GM06990 (cell line): ENCODE measurements around the gene NTM.

Experiments
- DNase-seq: peaks from one replicate; pipeline ENCODE4 v3.0.0-alpha.2; 2011; ENCODE audit not compliant: insufficient read length; ENCODE audit errors: extremely low read depth
- H3K27me3 ChIP-seq: replicated peaks from 2 replicates; pipeline ENCODE4 v1.6.0; 2011; ENCODE audit warnings: low read length; ENCODE audit not compliant: control insufficient read depth, insufficient read depth
- H3K36me3 ChIP-seq: 2 replicates; pipeline ENCODE4 v1.5.1; 2011; ENCODE audit warnings: low read length; ENCODE audit not compliant: control insufficient read depth, insufficient read depth
- H3K4me3 ChIP-seq: replicated peaks from 2 replicates; pipeline ENCODE4 v1.5.1; 2011; ENCODE audit warnings: low read depth, mild to moderate bottlenecking, control low read depth, low read length
- CTCF ChIP-seq: IDR thresholded peaks from 2 replicates; pipeline ENCODE4 v1.5.1; 2011; ENCODE audit warnings: low read length, control low read depth, mild to moderate bottlenecking, inconsistent platforms; ENCODE audit not compliant: insufficient read depth, poor library complexity, severe bottlenecking

Gene NTM

DNA sequence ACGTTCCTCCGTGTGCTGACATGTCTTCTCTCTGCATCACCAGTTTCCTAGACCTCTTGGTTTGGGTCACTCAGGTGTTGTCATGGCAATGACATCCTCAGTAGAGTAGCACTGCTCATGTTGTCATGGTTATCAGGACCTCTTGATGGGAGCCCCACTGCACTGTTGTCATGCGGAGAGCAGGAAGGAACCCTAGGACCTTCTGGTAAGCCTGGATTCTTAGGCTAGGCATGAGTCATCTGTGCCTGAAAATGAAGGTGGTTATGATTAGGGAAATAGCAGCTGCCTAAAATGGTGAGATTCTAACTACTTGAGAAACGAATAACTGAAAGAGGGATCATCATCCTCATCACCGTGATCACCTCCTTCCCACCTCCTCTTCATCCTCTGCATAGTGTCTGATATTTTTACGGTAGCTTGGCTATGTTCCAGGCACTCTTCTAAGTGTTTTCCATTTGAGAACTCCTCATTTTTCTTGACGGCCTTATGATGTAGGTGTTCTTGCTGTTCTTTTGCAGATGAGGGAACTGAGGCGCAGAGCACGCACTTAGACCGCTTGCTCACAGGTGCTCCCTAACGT lies 858.4 kb downstream of the NTM start:
- Histone ChIP-seq H3K36me3 (no peaks in the 10 kb centered on the region), H3K4me3 (no peak overlapping the region), H3K27me3 (no peaks in the 10 kb centered on the region; the same call in none of the 2 replicates)
- TF ChIP-seq CTCF = no peak
- no peak for DNase-seq

- DNase-seq = no peak
These were observed 861.4 kb downstream of the NTM start for GRCh38 chr11:132231656-132232347.

GRCh38 chr11:132234878-132235277 lies 864.5 kb downstream of the NTM start:
- Histone ChIP-seq H3K27me3 (no peaks in the 10 kb centered on the region; the same call in none of the 2 replicates), H3K4me3 (no peak overlapping the region), H3K36me3 (no peaks in the 10 kb centered on the region)
- DNase-seq = no peak
- no peak for TF ChIP-seq CTCF

More at GRCh38 chr11:132231656-132232347, 861.4 kb downstream of the NTM start:
- no peak for TF ChIP-seq CTCF
- Histone ChIP-seq H3K36me3 (no peaks in the 10 kb centered on the region), H3K27me3 (no peaks in the 10 kb centered on the region; the same call in 1 of the 2 replicates), H3K4me3 (no peak overlapping the region)

DNA sequence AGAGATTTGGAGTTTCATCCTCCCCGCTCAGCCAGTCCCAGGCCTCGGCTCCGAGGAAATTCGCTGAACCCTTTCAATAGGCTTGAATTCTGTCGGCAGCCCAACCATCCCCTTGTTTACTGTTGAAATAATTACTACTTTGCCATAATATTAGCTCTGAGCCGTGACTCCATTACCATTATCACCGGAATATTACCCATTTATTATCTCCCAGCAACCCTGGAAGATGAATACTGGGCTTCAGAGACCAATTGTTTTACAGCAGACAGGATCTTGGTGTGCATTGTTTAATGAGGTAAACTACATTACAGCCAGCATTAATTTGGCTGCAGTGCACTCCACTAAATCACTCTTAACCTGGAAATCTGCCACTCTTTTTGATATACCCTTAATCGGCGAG lies 867.4 kb downstream of the NTM start:
- Histone ChIP-seq H3K27me3 (peaks cover 1% of the 10 kb centered on the region), H3K4me3 (no peak overlapping the region), H3K36me3 (no peaks in the 10 kb centered on the region)
- no peak for DNase-seq
- TF ChIP-seq CTCF = no peak

GRCh38 chr11:132238331-132238866 lies 868.0 kb downstream of the NTM start:
- no peak overlapping the region for H3K4me3 ChIP-seq
- H3K27me3 ChIP-seq = peaks cover 1% of the 10 kb centered on the region
- H3K36me3 ChIP-seq = no peaks in the 10 kb centered on the region
- no peak for TF ChIP-seq CTCF
- no peak for DNase-seq

DNA sequence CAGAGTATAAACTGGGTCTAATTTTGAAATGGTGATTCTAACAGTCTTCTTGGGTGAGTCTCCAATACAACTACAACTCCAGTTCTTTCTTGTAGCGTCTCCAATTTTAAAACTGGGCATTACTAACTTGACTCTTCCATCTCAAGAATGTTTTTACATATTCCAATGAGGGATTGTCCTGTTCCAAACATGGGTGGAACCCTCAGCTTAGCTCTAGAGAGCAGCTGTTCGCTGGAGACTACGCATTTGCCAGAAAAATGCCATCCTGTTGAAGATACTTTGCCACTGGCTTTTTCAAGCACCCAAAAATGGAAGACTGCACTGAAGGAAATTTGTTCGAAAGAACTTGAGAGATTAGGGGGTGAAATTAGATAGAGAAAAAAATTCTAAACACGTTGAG lies 870.0 kb downstream of the NTM start:
- Histone ChIP-seq H3K27me3 (peaks cover 1% of the 10 kb centered on the region), H3K4me3 (no peak overlapping the region), H3K36me3 (no peaks in the 10 kb centered on the region)
- no peak for DNase-seq
- no peak for TF ChIP-seq CTCF
